HCT116 (cell line): ENCODE measurements around the gene PRND. TPM values are rescaled to one million over a fixed set of nuclear protein-coding genes. Genes with fewer than 3 reads are reported as not detected.

Source experiments
- ATAC-seq: fragments of 200-7000 bp; cut with Tn5 transposase; 2 replicates; pipeline ENCODE4 v1.9.1; 2020; ENCODE audit warnings: mild to moderate bottlenecking, moderate library complexity
- BruUV-seq: library from RNA; stranded (reverse); fragments of 400-500 nt; replicated peaks from 2 replicates; lab custom pipeline; 2021; lab: Mats Ljungman, UMichigan
- CTCF ChIA-PET: fragments of 300-600 bp; sonication (Branson Sonifier 250); formaldehyde crosslinking; loops from one replicate; lab custom pipeline; 2021; ENCODE audit warnings: antibody characterized with exemption; lab: Charles Lee
- POLR2A ChIA-PET: fragments of 300-600, 350-600 bp; sonication (Branson Sonifier 250); formaldehyde crosslinking; loops from one replicate; lab custom pipeline; 2021; ENCODE audit warnings: antibody characterized with exemption; lab: Charles Lee
- RAD21 ChIA-PET, 2 experiments: fragments of 300-600 bp; sonication (Branson Sonifier 250); formaldehyde crosslinking; loops; one replicate each; lab custom pipeline; 2023; ENCODE audit warnings: low total read pairs in 2 of 2; ENCODE audit not compliant: uncharacterized antibody in 2 of 2, unreplicated experiment in 2 of 2, low non-redundant PET in 1 of 2; lab: Charles Lee
- DNase-seq: peaks from one replicate; pipeline ENCODE4 v3.0.0-alpha.2; 2010; ENCODE audit warnings: low read depth, low spot score
- H2AFZ ChIP-seq: fragments of 200-600 bp; shearing (Covaris generic), sonication (generic); 2 replicates; pipeline ENCODE4 v1.6.1; 2017; ENCODE audit warnings: low read depth, mixed run types, mixed read lengths, antibody characterized with exemption, low read length; ENCODE audit not compliant: poor library complexity, severe bottlenecking
- H3K27ac ChIP-seq: 2 replicates; pipeline ENCODE4 v1.5.1; 2012; ENCODE audit warnings: low read depth, low read length
- H3K27me3 ChIP-seq: fragments of 200-600 bp; sonication (generic); 2 replicates; pipeline ENCODE4 v1.6.1; 2016; ENCODE audit warnings: mixed run types, low read length, mixed read lengths; ENCODE audit not compliant: insufficient read depth
- H3K36me3 ChIP-seq, 2 experiments: fragments of 200-500 bp in 1 of 2; fragments of 200-600 bp in 1 of 2; sonication (Bioruptor generic) in 1 of 2; sonication (generic) in 1 of 2; 2 replicates each; pipeline versions ENCODE4 v1.5.1 to v1.6.1; 2014 to 2016; ENCODE audit warnings: low read length in 2 of 2, inconsistent platforms in 1 of 2, mixed read lengths in 1 of 2, mixed run types in 1 of 2; ENCODE audit not compliant: insufficient read depth in 2 of 2, control insufficient read depth in 1 of 2
- H3K4me1 ChIP-seq, 2 experiments: fragments of 200-600 bp in 1 of 2; sonication (generic) in 1 of 2; 2 replicates each; pipeline versions ENCODE4 v1.5.1 to v1.6.1; 2012 to 2017; ENCODE audit warnings: low read length in 2 of 2, inconsistent platforms in 1 of 2, mild to moderate bottlenecking in 1 of 2, mixed read lengths in 1 of 2, mixed run types in 1 of 2, moderate library complexity in 1 of 2; ENCODE audit not compliant: insufficient read depth in 2 of 2, control insufficient read depth in 1 of 2
- H3K4me2 ChIP-seq: fragments of 200-600 bp; sonication (generic); 2 replicates; pipeline ENCODE4 v1.6.1; 2017; ENCODE audit warnings: mixed run types, low read length, mixed read lengths
- H3K4me3 ChIP-seq, 2 experiments: fragments of 200-600 bp in 1 of 2; sonication (generic) in 1 of 2; replicated peaks in 1 of 2; 2 replicates each; pipeline ENCODE4 v1.5.1; 2011 to 2016; ENCODE audit warnings: low read length in 2 of 2, control low read depth in 1 of 2, low read depth in 1 of 2, mild to moderate bottlenecking in 1 of 2, mixed read lengths in 1 of 2, mixed run types in 1 of 2
- H3K79me2 ChIP-seq: fragments of 200-600 bp; sonication (generic); 2 replicates; pipeline ENCODE4 v1.6.1; 2017; ENCODE audit warnings: mild to moderate bottlenecking, mixed run types, low read length, moderate library complexity, mixed read lengths; ENCODE audit not compliant: insufficient read depth
- H3K9ac ChIP-seq: fragments of 200-600 bp; sonication (generic); 2 replicates; pipeline ENCODE4 v1.6.1; 2016; ENCODE audit warnings: low read length, mixed read lengths
- H3K9me2 ChIP-seq: fragments of 200-600 bp; sonication (generic), shearing (Covaris generic); 2 replicates; pipeline ENCODE4 v1.6.1; 2017; ENCODE audit warnings: mixed run types, mild to moderate bottlenecking, moderate library complexity; ENCODE audit not compliant: insufficient read depth
- H3K9me3 ChIP-seq, 2 experiments: fragments of 200-500 bp in 1 of 2; fragments of 200-600 bp in 1 of 2; sonication (Bioruptor generic) in 1 of 2; sonication (generic) in 1 of 2; 2 replicates each; pipeline ENCODE4 v1.6.1; 2014 to 2017; ENCODE audit warnings: low read length in 2 of 2, mixed read lengths in 2 of 2, inconsistent platforms in 1 of 2, low read depth in 1 of 2, mild to moderate bottlenecking in 1 of 2, mixed run types in 1 of 2, moderate library complexity in 1 of 2; ENCODE audit not compliant: control insufficient read depth in 1 of 2, insufficient read depth in 1 of 2
- H4K20me1 ChIP-seq: fragments of 200-600 bp; sonication (generic), shearing (Covaris generic); 2 replicates; pipeline ENCODE4 v1.6.1; 2017; ENCODE audit warnings: mixed run types, mild to moderate bottlenecking, moderate library complexity; ENCODE audit not compliant: insufficient read depth
- ELF1 ChIP-seq: IDR thresholded peaks from 2 replicates; pipeline ENCODE4 v1.6.1; 2012; ENCODE audit warnings: low read depth, borderline replicate concordance
- EZH2phosphoT487 ChIP-seq: fragments of 200-600 bp; IDR thresholded peaks from 2 replicates; pipeline ENCODE4 v1.6.1; 2018; ENCODE audit warnings: antibody characterized with exemption, borderline replicate concordance
- MAX ChIP-seq: IDR thresholded peaks from 2 replicates; pipeline ENCODE4 v1.6.1; 2012
- POLR2AphosphoS5 ChIP-seq: IDR thresholded peaks from 2 replicates; pipeline ENCODE4 v1.6.1; 2011; ENCODE audit warnings: mild to moderate bottlenecking, low read depth, low read length, moderate library complexity
- RAD21 ChIP-seq: IDR thresholded peaks from 2 replicates; pipeline ENCODE4 v1.6.1; 2012; ENCODE audit warnings: low read depth, mild to moderate bottlenecking
- REST ChIP-seq: IDR thresholded peaks from 2 replicates; pipeline ENCODE4 v1.6.1; 2012; ENCODE audit warnings: low read depth
- SIN3A ChIP-seq: IDR thresholded peaks from 2 replicates; pipeline ENCODE4 v1.6.1; 2012; ENCODE audit warnings: low read depth
- SRF ChIP-seq: IDR thresholded peaks from 2 replicates; pipeline ENCODE4 v1.6.1; 2012; ENCODE audit warnings: low read depth
- TCF7L2 ChIP-seq: IDR thresholded peaks from 2 replicates; pipeline ENCODE4 v1.7.0; 2011; ENCODE audit warnings: borderline replicate concordance, inconsistent platforms; ENCODE audit not compliant: insufficient read depth, insufficient read length; ENCODE audit errors: extremely low read depth
- ZNF274 ChIP-seq: fragments of 200-500 bp; sonication (Bioruptor generic); IDR thresholded peaks from 2 replicates; pipeline ENCODE4 v1.6.1; 2014; ENCODE audit warnings: mild to moderate bottlenecking, low read depth, low read length, inconsistent platforms
- intact Hi-C: fragments of 100-400 bp; cut with micrococcal nuclease; formaldehyde crosslinking; loops from 2 replicates; pipeline ENCODE4 v1.10.0; 2022
- total RNA-seq: library from RNA; stranded (reverse); gene quantifications from one replicate; pipeline ENCODE4 v1.2.1, GENCODE V29; 2021; ENCODE audit not compliant: unreplicated experiment

The PRND gene
- total RNA-seq, 1 experiment from 2014 or later: not detected

DNA sequence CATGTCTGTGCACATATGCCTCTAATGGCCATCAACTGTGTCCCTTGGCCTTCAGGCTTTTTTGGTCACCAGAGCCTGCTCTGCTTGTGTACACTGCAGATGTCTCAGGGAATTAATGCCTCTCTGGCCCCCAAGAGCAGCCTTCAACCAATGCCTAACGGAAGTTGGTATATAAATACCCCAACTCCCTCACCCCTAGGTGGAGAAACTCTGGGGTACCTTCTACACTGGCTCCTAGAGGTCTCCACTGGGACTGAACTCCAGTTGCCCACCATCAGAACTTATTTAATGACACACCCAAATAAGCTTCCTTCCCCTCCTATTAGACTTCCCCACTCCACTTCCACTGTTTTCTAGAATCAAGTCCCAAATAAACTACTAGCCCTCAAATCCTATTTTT lies 43.1 kb downstream of the PRND start:
- DNase-seq (no peak), ATAC-seq (no peak)
- H3K9ac ChIP-seq: no peak overlapping the region
- H3K27ac ChIP-seq: no peak overlapping the region
- POLR2A ChIA-PET: no interaction called here
- no peaks in the 10 kb centered on the region for H3K36me3 ChIP-seq
- no peak overlapping the region for H3K4me2 ChIP-seq
- H3K9me2 ChIP-seq: no peaks in the 10 kb centered on the region
- intact Hi-C loops: no loop called here
- CTCF ChIA-PET: no interaction called here
- no TSS peak for BruUV-seq
- H3K9me3 ChIP-seq: no peaks in the 10 kb centered on the region
- no peaks in the 10 kb centered on the region for H4K20me1 ChIP-seq
- no peaks in the 10 kb centered on the region for H3K79me2 ChIP-seq
- peaks cover 2 to 11% of the 10 kb centered on the region in 2 experiments; a peak in 3 of 4 replicates for H3K4me1 ChIP-seq
- H2AFZ ChIP-seq: no peak overlapping the region
- TF ChIP-seq ELF1: no peak
- TF ChIP-seq SRF: no peak
- no peak for TF ChIP-seq REST
- no peak for TF ChIP-seq SIN3A
- RAD21 ChIA-PET: no interaction called here
- no peaks in the 10 kb centered on the region for H3K27me3 ChIP-seq
- H3K4me3 ChIP-seq: no peak overlapping the region

DNA sequence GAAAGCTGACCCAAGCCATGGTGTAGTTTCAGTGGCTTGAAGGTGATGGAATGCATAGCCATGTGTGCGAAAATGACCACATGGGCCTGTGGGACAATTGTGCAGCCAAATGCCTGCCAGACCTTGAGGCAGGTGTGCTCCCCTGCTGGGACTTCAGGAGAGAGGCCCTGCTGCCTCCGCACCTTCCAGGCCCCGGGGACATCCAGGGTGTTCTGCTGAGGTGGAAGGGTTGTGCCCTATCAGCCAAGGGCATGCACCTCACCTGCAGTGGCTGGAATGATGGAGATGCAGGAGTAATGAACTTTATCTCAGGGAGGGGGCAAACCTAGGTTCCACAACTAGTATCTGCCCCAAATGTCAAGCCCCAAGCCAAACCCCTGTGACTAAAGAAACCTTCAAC lies 44.0 kb downstream of the PRND start:
- Histone ChIP-seq H3K27ac (no peak overlapping the region), H3K36me3 (no peaks in the 10 kb centered on the region), H3K9me2 (no peaks in the 10 kb centered on the region), H3K9me3 (no peaks in the 10 kb centered on the region), H3K4me2 (no peak overlapping the region), H2AFZ (no peak overlapping the region), H4K20me1 (no peaks in the 10 kb centered on the region), H3K4me1 (peaks cover 2 to 6% of the 10 kb centered on the region in 2 experiments; a peak in 2 of 4 replicates), H3K4me3 (no peak overlapping the region), H3K9ac (no peak overlapping the region), H3K79me2 (no peaks in the 10 kb centered on the region), H3K27me3 (no peaks in the 10 kb centered on the region)
- ATAC-seq: no peak
- CTCF ChIA-PET: no interaction called here
- intact Hi-C loops: no loop called here
- DNase-seq: no peak
- POLR2A ChIA-PET: no interaction called here
- no TSS peak for BruUV-seq
- no peak for TF ChIP-seq EZH2phosphoT487
- no peak for TF ChIP-seq ZNF274
- TF ChIP-seq TCF7L2: no peak
- TF ChIP-seq ELF1: no peak
- TF ChIP-seq POLR2AphosphoS5: no peak
- no peak for TF ChIP-seq RAD21
- no peak for TF ChIP-seq MAX
- RAD21 ChIA-PET: no interaction called here
